Mucosa of gallbladder (tissue), 1 donor: ENCODE results near the gene TAS2R19. TPM values are rescaled to one million over a fixed set of nuclear protein-coding genes. Genes with fewer than 3 reads are reported as not detected.

Experiments
- DNase-seq: peaks from one replicate; pipeline ENCODE4 v3.0.0-alpha.2; 2020; ENCODE audit warnings: low spot score
- total RNA-seq: library from RNA; stranded (reverse); gene quantifications from one replicate; pipeline ENCODE4 v1.2.1, GENCODE V29; 2021
- donor health status: DM: no; HTN: no; CAD: no.

TAS2R19 gene
- total RNA-seq, 1 donor from 2014 or later: 1.9 TPM

GRCh38 chr12:10994307-10994706 is 28.1 kb downstream of the TAS2R19 start:
- DNase-seq: no peak

GRCh38 chr12:10989107-10989506 is 33.3 kb downstream of the TAS2R19 start:
- no peak for DNase-seq

- no peak for DNase-seq
Observed at GRCh38 chr12:10986812-10987211, 35.6 kb downstream of the TAS2R19 start, which contains the start of gene TAS2R50. Gene TAS2R50 (minus strand): TSS chr12:10986912. CDS start chr12:10986860, 52 bp downstream.

GRCh38 chr12:10982244-10982643 is 40.2 kb downstream of the TAS2R19 start:
- DNase-seq: no peak

GRCh38 chr12:10974965-10975364 is 47.5 kb downstream of the TAS2R19 start:
- no peak for DNase-seq

Other genes starting within 250 kb of the TAS2R19 start
- gene TAS2R7, start 220.0 kb downstream of the TAS2R19 start, total RNA-seq: not detected
- gene TAS2R8, start 215.3 kb downstream of the TAS2R19 start, total RNA-seq: not detected
- not detected for gene TAS2R9, start 212.5 kb downstream of the TAS2R19 start, total RNA-seq
- 0.92 TPM for gene TAS2R10, start 196.3 kb downstream of the TAS2R19 start, total RNA-seq
- gene PRR4, start 173.1 kb downstream of the TAS2R19 start, total RNA-seq: 2.6 TPM
- gene PRH1, start 138.4 kb downstream of the TAS2R19 start, total RNA-seq: 13.8 TPM
- gene TAS2R13, start 113.1 kb downstream of the TAS2R19 start, total RNA-seq: 0.78 TPM
- not detected for gene PRH2, start 93.4 kb downstream of the TAS2R19 start, total RNA-seq
- gene TAS2R14, start 83.4 kb downstream of the TAS2R19 start, total RNA-seq: 1.4 TPM
- 1.3 TPM for gene TAS2R50, start 35.7 kb downstream of the TAS2R19 start, total RNA-seq
- 0.89 TPM for gene TAS2R20, start 24.3 kb downstream of the TAS2R19 start, total RNA-seq
- gene TAS2R31, start 8.8 kb upstream of the TAS2R19 start, total RNA-seq: 3.1 TPM
- 0.46 TPM for gene TAS2R46, start 39.7 kb upstream of the TAS2R19 start, total RNA-seq
- gene TAS2R43, start 69.7 kb upstream of the TAS2R19 start, total RNA-seq: 0.35 TPM
- 1.7 TPM for gene TAS2R30, start 112.0 kb upstream of the TAS2R19 start, total RNA-seq
- 11.9 TPM for gene SMIM10L1, start 148.6 kb upstream of the TAS2R19 start, total RNA-seq
- not detected for gene TAS2R42, start 164.3 kb upstream of the TAS2R19 start, total RNA-seq
- gene PRB3, start 247.1 kb upstream of the TAS2R19 start, total RNA-seq: not detected